ENCODE results near the gene CDH23.

Gene CDH23

GRCh38 chr10:71516890-71517289 lies 120.2 kb downstream of the CDH23 start:
- no peak for DNase-seq (ENCODE audit: low read depth)

- no peak for DNase-seq (ENCODE audit: low read depth)
These were observed 120.8 kb downstream of the CDH23 start for GRCh38 chr10:71517298-71518169.

GRCh38 chr10:71520042-71520441 lies 123.3 kb downstream of the CDH23 start:
- no peak for DNase-seq (ENCODE audit: low read depth)

GRCh38 chr10:71521504-71522441 lies 125.1 kb downstream of the CDH23 start:
- DNase-seq (ENCODE audit: low read depth), result no peak

GRCh38 chr10:71522442-71523144 lies 125.9 kb downstream of the CDH23 start:
- no peak for DNase-seq (ENCODE audit: low read depth)

GRCh38 chr10:71523756-71524155 lies 127.0 kb downstream of the CDH23 start:
- no peak for DNase-seq (ENCODE audit: low read depth)

GRCh38 chr10:71525092-71525491 lies 128.4 kb downstream of the CDH23 start:
- DNase-seq (ENCODE audit: low read depth), result no peak

- no peak for DNase-seq (ENCODE audit: low read depth)
These were observed 129.0 kb downstream of the CDH23 start for GRCh38 chr10:71525721-71526120.

GRCh38 chr10:71526653-71527052 lies 129.9 kb downstream of the CDH23 start:
- DNase-seq (ENCODE audit: low read depth), result no peak

- no peak for DNase-seq (ENCODE audit: low read depth)
These were observed 130.4 kb downstream of the CDH23 start for GRCh38 chr10:71527135-71527534.

- DNase-seq (ENCODE audit: low read depth), result no peak
These were observed 131.9 kb downstream of the CDH23 start for GRCh38 chr10:71528371-71529206.

- no peak for DNase-seq (ENCODE audit: low read depth)
These were observed 132.6 kb downstream of the CDH23 start for GRCh38 chr10:71529207-71529827.

- no peak for DNase-seq (ENCODE audit: low read depth)
These were observed 134.1 kb downstream of the CDH23 start for GRCh38 chr10:71530781-71531180.

- DNase-seq (ENCODE audit: low read depth), result no peak
These were observed 135.0 kb downstream of the CDH23 start for GRCh38 chr10:71531485-71532446.

- DNase-seq (ENCODE audit: low read depth), result no peak
These were observed 136.2 kb downstream of the CDH23 start for GRCh38 chr10:71532878-71533277.

- no peak for DNase-seq (ENCODE audit: low read depth)
These were observed 137.2 kb downstream of the CDH23 start for GRCh38 chr10:71533936-71534335.

GRCh38 chr10:71534568-71535194 lies 138.0 kb downstream of the CDH23 start:
- no peak for DNase-seq (ENCODE audit: low read depth)

GRCh38 chr10:71536332-71536731 lies 139.6 kb downstream of the CDH23 start:
- no peak for DNase-seq (ENCODE audit: low read depth)

- DNase-seq (ENCODE audit: low read depth), result no peak
These were observed 140.4 kb downstream of the CDH23 start for GRCh38 chr10:71537125-71537524.

All from stimulated activated CD8-positive, alpha-beta memory T cell treated with anti-CD3 and anti-CD28 coated beads, Interleukin-4, amount 100 ng/mL, for 24 hours (primary cell).